SK-N-SH treated with all-trans-retinoic acid at 6 μM for 48 hours (cell line): Measurements from ENCODE around the gene SERPINA10.
"Not testable (repeated sequence)": the region's sequence is repeated elsewhere in the genome, so short reads cannot be mapped to it uniquely, and the experiment has no call there.

Experiments
- CSRNP3 ChIP-seq: fragments of 250-450 bp; sonication (Bioruptor Pico); IDR thresholded peaks from 2 replicates; pipeline ENCODE4 v1.5.1; 2021; ENCODE audit warnings: mild to moderate bottlenecking, moderate library complexity
- GLIS3 ChIP-seq: fragments of 250-450 bp; sonication (Bioruptor Pico); IDR thresholded peaks from 2 replicates; pipeline ENCODE4 v1.5.0; 2020; ENCODE audit warnings: mild to moderate bottlenecking, moderate library complexity
- PATZ1 ChIP-seq: fragments of 250-450 bp; sonication (Bioruptor Pico); IDR thresholded peaks from 2 replicates; pipeline ENCODE4 v1.8.0; 2020; ENCODE audit warnings: mild to moderate bottlenecking, moderate library complexity, borderline replicate concordance
- SNAI2 ChIP-seq: fragments of 250-450 bp; sonication (Bioruptor Pico); IDR thresholded peaks from 2 replicates; pipeline ENCODE4 v1.5.0; 2020; ENCODE audit warnings: mild to moderate bottlenecking, moderate library complexity
- ZFP3 ChIP-seq: fragments of 250-450 bp; sonication (Bioruptor Pico); IDR thresholded peaks from 2 replicates; pipeline ENCODE4 v1.5.0; 2020; ENCODE audit warnings: mild to moderate bottlenecking, moderate library complexity

- not testable (repeated sequence) for TF ChIP-seq PATZ1, GLIS3, CSRNP3, ZFP3, SNAI2 (CRISPR knock-in tag)
Measured at GRCh38 chr14:94276898-94277561, 16.0 kb downstream of the SERPINA10 start.
